ENCODE measurements around the gene ENTR1.

ENTR1 gene

DNA sequence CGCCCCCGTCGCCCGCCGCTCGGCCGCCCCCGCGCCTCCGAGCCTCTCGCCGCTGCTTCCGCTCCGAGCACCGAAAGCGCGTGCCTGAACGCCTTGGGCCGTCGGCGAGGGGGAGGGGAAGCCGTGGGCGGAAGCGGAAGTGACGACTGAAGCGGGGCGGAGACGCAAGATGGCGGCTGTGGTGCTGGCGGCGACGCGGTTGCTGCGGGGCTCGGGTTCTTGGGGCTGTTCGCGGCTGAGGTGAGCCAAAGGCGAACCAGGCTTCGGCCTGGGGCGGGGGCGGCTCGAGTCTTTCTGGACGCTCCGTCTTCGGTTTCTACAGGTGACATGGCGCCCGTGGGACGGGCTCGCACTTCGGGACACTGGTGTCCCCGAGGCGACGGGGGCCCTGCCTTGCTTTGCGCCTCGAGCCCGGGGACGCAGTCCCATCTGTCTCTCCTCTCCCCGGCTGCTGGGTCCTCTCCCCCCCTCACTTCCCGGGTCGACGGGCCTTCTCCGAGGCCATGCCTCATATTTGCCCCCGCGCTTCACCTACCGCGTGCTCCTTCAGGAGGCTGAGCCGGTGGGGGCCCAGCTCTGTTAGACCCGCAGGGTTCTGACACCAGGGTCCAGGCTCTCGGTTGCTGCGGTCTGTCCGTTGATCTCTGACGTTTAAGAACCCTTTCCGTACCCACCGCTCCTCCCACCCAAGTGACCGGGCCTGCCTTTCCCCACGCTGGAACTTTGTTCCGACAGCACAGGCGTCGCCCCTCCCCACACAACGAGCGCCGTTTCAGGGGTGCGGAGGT lies at the start of gene ENTR1, which contains the start of gene PMPCA (continued):
- TF ChIP-seq, protein P1, sequence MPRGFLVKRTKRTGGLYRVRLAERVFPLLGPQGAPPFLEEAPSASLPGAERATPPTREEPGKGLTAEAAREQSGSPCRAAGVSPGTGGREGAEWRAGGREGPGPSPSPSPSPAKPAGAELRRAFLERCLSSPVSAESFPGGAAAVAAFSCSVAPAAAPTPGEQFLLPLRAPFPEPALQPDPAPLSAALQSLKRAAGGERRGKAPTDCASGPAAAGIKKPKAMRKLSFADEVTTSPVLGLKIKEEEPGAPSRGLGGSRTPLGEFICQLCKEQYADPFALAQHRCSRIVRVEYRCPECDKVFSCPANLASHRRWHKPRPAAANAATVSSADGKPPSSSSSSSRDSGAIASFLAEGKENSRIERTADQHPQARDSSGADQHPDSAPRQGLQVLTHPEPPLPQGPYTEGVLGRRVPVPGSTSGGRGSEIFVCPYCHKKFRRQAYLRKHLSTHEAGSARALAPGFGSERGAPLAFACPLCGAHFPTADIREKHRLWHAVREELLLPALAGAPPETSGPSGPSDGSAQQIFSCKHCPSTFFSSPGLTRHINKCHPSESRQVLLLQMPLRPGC (tag by site-specific recombination; IDR thresholded peaks at IDR 0.05): peak; percentile 53; the same call in 1 of the 2 replicates
- TF ChIP-seq ZNF16 (tag by site-specific recombination; IDR thresholded peaks at IDR 0.05; ENCODE audit: low read depth) (no peak), ZNF660 (tag by site-specific recombination; IDR thresholded peaks at IDR 0.05) (0 out of 2 replicates have a peak, but pooled peaks have one; percentile 14), GLIS1 (tag by site-specific recombination; IDR thresholded peaks at IDR 0.05) (no peak), ZNF292 (tag by site-specific recombination; IDR thresholded peaks at IDR 0.05; ENCODE audit: borderline replicate concordance, low read depth) (no peak), RBAK (tag by site-specific recombination; IDR thresholded peaks at IDR 0.05) (no peak), ZNF791 (tag by site-specific recombination; IDR thresholded peaks at IDR 0.05) (no peak), ZNF114 (tag by site-specific recombination; IDR thresholded peaks at IDR 0.05) (no peak), ZNF239 (tag by site-specific recombination; IDR thresholded peaks at IDR 0.05) (no peak), ZNF121 (tag by site-specific recombination; IDR thresholded peaks at IDR 0.05) (peak; percentile 22; the same call in 1 of the 2 replicates), ZNF174 (tag by site-specific recombination; IDR thresholded peaks at IDR 0.05) (no peak), KLF8 (tag by site-specific recombination; IDR thresholded peaks at IDR 0.05) (peak; percentile 56; the same call in 1 of the 2 replicates), EGR2 (tag by site-specific recombination; IDR thresholded peaks at IDR 0.05; ENCODE audit: low read depth) (peak; percentile 87), TCF7L2 (IDR thresholded peaks at IDR 0.05; ENCODE audit: borderline replicate concordance, low read depth, low read length) (no peak), IKZF3 (tag by site-specific recombination; IDR thresholded peaks at IDR 0.05) (no peak), ZNF394 (tag by site-specific recombination; IDR thresholded peaks at IDR 0.05; ENCODE audit: borderline replicate concordance) (0 out of 2 replicates have a peak, but pooled peaks have one; percentile 53), ZNF324 (tag by site-specific recombination; IDR thresholded peaks at IDR 0.05) (peak; percentile 93), ZNF184 (tag by site-specific recombination; IDR thresholded peaks at IDR 0.05) (no peak), ZNF529 (tag by site-specific recombination; IDR thresholded peaks at IDR 0.05; ENCODE audit: insufficient replicate concordance) (no peak), ZNF530 (tag by site-specific recombination; IDR thresholded peaks at IDR 0.05; ENCODE audit: low read depth) (no peak), ZNF555 (tag by site-specific recombination; conservative IDR thresholded peaks at IDR 0.05) (no peak), ZIC2 (tag by site-specific recombination; IDR thresholded peaks at IDR 0.05) (no peak)
- TF ChIP-seq, protein P2, sequence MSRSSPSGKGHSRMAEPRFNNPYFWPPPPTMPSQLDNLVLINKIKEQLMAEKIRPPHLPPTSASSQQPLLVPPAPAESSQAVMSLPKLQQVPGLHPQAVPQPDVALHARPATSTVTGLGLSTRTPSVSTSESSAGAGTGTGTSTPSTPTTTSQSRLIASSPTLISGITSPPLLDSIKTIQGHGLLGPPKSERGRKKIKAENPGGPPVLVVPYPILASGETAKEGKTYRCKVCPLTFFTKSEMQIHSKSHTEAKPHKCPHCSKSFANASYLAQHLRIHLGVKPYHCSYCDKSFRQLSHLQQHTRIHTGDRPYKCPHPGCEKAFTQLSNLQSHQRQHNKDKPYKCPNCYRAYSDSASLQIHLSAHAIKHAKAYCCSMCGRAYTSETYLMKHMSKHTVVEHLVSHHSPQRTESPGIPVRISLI (tag by site-specific recombination; IDR thresholded peaks at IDR 0.05): no peak
- TF ChIP-seq, protein P3, sequence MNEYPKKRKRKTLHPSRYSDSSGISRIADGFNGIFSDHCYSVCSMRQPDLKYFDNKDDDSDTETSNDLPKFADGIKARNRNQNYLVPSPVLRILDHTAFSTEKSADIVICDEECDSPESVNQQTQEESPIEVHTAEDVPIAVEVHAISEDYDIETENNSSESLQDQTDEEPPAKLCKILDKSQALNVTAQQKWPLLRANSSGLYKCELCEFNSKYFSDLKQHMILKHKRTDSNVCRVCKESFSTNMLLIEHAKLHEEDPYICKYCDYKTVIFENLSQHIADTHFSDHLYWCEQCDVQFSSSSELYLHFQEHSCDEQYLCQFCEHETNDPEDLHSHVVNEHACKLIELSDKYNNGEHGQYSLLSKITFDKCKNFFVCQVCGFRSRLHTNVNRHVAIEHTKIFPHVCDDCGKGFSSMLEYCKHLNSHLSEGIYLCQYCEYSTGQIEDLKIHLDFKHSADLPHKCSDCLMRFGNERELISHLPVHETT (tag by site-specific recombination; IDR thresholded peaks at IDR 0.05): peak; percentile 61
- TF ChIP-seq, protein P4, sequence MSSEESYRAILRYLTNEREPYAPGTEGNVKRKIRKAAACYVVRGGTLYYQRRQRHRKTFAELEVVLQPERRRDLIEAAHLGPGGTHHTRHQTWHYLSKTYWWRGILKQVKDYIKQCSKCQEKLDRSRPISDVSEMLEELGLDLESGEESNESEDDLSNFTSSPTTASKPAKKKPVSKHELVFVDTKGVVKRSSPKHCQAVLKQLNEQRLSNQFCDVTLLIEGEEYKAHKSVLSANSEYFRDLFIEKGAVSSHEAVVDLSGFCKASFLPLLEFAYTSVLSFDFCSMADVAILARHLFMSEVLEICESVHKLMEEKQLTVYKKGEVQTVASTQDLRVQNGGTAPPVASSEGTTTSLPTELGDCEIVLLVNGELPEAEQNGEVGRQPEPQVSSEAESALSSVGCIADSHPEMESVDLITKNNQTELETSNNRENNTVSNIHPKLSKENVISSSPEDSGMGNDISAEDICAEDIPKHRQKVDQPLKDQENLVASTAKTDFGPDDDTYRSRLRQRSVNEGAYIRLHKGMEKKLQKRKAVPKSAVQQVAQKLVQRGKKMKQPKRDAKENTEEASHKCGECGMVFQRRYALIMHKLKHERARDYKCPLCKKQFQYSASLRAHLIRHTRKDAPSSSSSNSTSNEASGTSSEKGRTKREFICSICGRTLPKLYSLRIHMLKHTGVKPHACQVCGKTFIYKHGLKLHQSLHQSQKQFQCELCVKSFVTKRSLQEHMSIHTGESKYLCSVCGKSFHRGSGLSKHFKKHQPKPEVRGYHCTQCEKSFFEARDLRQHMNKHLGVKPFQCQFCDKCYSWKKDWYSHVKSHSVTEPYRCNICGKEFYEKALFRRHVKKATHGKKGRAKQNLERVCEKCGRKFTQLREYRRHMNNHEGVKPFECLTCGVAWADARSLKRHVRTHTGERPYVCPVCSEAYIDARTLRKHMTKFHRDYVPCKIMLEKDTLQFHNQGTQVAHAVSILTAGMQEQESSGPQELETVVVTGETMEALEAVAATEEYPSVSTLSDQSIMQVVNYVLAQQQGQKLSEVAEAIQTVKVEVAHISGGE (tag by site-specific recombination; conservative IDR thresholded peaks at IDR 0.05; ENCODE audit: low read depth): peak; percentile 88
- TF ChIP-seq, protein P5, sequence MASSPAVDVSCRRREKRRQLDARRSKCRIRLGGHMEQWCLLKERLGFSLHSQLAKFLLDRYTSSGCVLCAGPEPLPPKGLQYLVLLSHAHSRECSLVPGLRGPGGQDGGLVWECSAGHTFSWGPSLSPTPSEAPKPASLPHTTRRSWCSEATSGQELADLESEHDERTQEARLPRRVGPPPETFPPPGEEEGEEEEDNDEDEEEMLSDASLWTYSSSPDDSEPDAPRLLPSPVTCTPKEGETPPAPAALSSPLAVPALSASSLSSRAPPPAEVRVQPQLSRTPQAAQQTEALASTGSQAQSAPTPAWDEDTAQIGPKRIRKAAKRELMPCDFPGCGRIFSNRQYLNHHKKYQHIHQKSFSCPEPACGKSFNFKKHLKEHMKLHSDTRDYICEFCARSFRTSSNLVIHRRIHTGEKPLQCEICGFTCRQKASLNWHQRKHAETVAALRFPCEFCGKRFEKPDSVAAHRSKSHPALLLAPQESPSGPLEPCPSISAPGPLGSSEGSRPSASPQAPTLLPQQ (tag by site-specific recombination; IDR thresholded peaks at IDR 0.05): peak; percentile 58; the same call in 1 of the 2 replicates
- TF ChIP-seq, protein P6, sequence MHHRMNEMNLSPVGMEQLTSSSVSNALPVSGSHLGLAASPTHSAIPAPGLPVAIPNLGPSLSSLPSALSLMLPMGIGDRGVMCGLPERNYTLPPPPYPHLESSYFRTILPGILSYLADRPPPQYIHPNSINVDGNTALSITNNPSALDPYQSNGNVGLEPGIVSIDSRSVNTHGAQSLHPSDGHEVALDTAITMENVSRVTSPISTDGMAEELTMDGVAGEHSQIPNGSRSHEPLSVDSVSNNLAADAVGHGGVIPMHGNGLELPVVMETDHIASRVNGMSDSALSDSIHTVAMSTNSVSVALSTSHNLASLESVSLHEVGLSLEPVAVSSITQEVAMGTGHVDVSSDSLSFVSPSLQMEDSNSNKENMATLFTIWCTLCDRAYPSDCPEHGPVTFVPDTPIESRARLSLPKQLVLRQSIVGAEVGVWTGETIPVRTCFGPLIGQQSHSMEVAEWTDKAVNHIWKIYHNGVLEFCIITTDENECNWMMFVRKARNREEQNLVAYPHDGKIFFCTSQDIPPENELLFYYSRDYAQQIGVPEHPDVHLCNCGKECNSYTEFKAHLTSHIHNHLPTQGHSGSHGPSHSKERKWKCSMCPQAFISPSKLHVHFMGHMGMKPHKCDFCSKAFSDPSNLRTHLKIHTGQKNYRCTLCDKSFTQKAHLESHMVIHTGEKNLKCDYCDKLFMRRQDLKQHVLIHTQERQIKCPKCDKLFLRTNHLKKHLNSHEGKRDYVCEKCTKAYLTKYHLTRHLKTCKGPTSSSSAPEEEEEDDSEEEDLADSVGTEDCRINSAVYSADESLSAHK (tag by site-specific recombination; IDR thresholded peaks at IDR 0.05): no peak

Measured in HEK293 (cell line).